HCT116 (cell line): Measurements from ENCODE around the gene OR8D2. TPM values are rescaled to one million over a fixed set of nuclear protein-coding genes. Genes with fewer than 3 reads are reported as not detected.

Source experiments
- ATAC-seq: fragments of 200-7000 bp; cut with Tn5 transposase; 2 replicates; pipeline ENCODE4 v1.9.1; 2020; ENCODE audit warnings: mild to moderate bottlenecking, moderate library complexity
- BruUV-seq: library from RNA; stranded (reverse); fragments of 400-500 nt; replicated peaks from 2 replicates; lab custom pipeline; 2021; lab: Mats Ljungman, UMichigan
- CTCF ChIA-PET: fragments of 300-600 bp; sonication (Branson Sonifier 250); formaldehyde crosslinking; loops from one replicate; lab custom pipeline; 2021; ENCODE audit warnings: antibody characterized with exemption; lab: Charles Lee
- POLR2A ChIA-PET: fragments of 300-600, 350-600 bp; sonication (Branson Sonifier 250); formaldehyde crosslinking; loops from one replicate; lab custom pipeline; 2021; ENCODE audit warnings: antibody characterized with exemption; lab: Charles Lee
- RAD21 ChIA-PET, 2 experiments: fragments of 300-600 bp; sonication (Branson Sonifier 250); formaldehyde crosslinking; loops; one replicate each; lab custom pipeline; 2023; ENCODE audit warnings: low total read pairs in 2 of 2; ENCODE audit not compliant: uncharacterized antibody in 2 of 2, unreplicated experiment in 2 of 2, low non-redundant PET in 1 of 2; lab: Charles Lee
- DNase-seq: peaks from one replicate; pipeline ENCODE4 v3.0.0-alpha.2; 2010; ENCODE audit warnings: low read depth, low spot score
- H2AFZ ChIP-seq: fragments of 200-600 bp; shearing (Covaris generic), sonication (generic); 2 replicates; pipeline ENCODE4 v1.6.1; 2017; ENCODE audit warnings: low read depth, mixed run types, mixed read lengths, antibody characterized with exemption, low read length; ENCODE audit not compliant: poor library complexity, severe bottlenecking
- H3K27ac ChIP-seq: 2 replicates; pipeline ENCODE4 v1.5.1; 2012; ENCODE audit warnings: low read depth, low read length
- H3K27me3 ChIP-seq: fragments of 200-600 bp; sonication (generic); 2 replicates; pipeline ENCODE4 v1.6.1; 2016; ENCODE audit warnings: mixed run types, low read length, mixed read lengths; ENCODE audit not compliant: insufficient read depth
- H3K36me3 ChIP-seq, 2 experiments: fragments of 200-500 bp in 1 of 2; fragments of 200-600 bp in 1 of 2; sonication (Bioruptor generic) in 1 of 2; sonication (generic) in 1 of 2; 2 replicates each; pipeline versions ENCODE4 v1.5.1 to v1.6.1; 2014 to 2016; ENCODE audit warnings: low read length in 2 of 2, inconsistent platforms in 1 of 2, mixed read lengths in 1 of 2, mixed run types in 1 of 2; ENCODE audit not compliant: insufficient read depth in 2 of 2, control insufficient read depth in 1 of 2
- H3K4me1 ChIP-seq, 2 experiments: fragments of 200-600 bp in 1 of 2; sonication (generic) in 1 of 2; 2 replicates each; pipeline versions ENCODE4 v1.5.1 to v1.6.1; 2012 to 2017; ENCODE audit warnings: low read length in 2 of 2, inconsistent platforms in 1 of 2, mild to moderate bottlenecking in 1 of 2, mixed read lengths in 1 of 2, mixed run types in 1 of 2, moderate library complexity in 1 of 2; ENCODE audit not compliant: insufficient read depth in 2 of 2, control insufficient read depth in 1 of 2
- H3K4me2 ChIP-seq: fragments of 200-600 bp; sonication (generic); 2 replicates; pipeline ENCODE4 v1.6.1; 2017; ENCODE audit warnings: mixed run types, low read length, mixed read lengths
- H3K4me3 ChIP-seq, 2 experiments: fragments of 200-600 bp in 1 of 2; sonication (generic) in 1 of 2; replicated peaks in 1 of 2; 2 replicates each; pipeline ENCODE4 v1.5.1; 2011 to 2016; ENCODE audit warnings: low read length in 2 of 2, control low read depth in 1 of 2, low read depth in 1 of 2, mild to moderate bottlenecking in 1 of 2, mixed read lengths in 1 of 2, mixed run types in 1 of 2
- H3K79me2 ChIP-seq: fragments of 200-600 bp; sonication (generic); 2 replicates; pipeline ENCODE4 v1.6.1; 2017; ENCODE audit warnings: mild to moderate bottlenecking, mixed run types, low read length, moderate library complexity, mixed read lengths; ENCODE audit not compliant: insufficient read depth
- H3K9ac ChIP-seq: fragments of 200-600 bp; sonication (generic); 2 replicates; pipeline ENCODE4 v1.6.1; 2016; ENCODE audit warnings: low read length, mixed read lengths
- H3K9me2 ChIP-seq: fragments of 200-600 bp; sonication (generic), shearing (Covaris generic); 2 replicates; pipeline ENCODE4 v1.6.1; 2017; ENCODE audit warnings: mixed run types, mild to moderate bottlenecking, moderate library complexity; ENCODE audit not compliant: insufficient read depth
- H3K9me3 ChIP-seq, 2 experiments: fragments of 200-500 bp in 1 of 2; fragments of 200-600 bp in 1 of 2; sonication (Bioruptor generic) in 1 of 2; sonication (generic) in 1 of 2; 2 replicates each; pipeline ENCODE4 v1.6.1; 2014 to 2017; ENCODE audit warnings: low read length in 2 of 2, mixed read lengths in 2 of 2, inconsistent platforms in 1 of 2, low read depth in 1 of 2, mild to moderate bottlenecking in 1 of 2, mixed run types in 1 of 2, moderate library complexity in 1 of 2; ENCODE audit not compliant: control insufficient read depth in 1 of 2, insufficient read depth in 1 of 2
- H4K20me1 ChIP-seq: fragments of 200-600 bp; sonication (generic), shearing (Covaris generic); 2 replicates; pipeline ENCODE4 v1.6.1; 2017; ENCODE audit warnings: mixed run types, mild to moderate bottlenecking, moderate library complexity; ENCODE audit not compliant: insufficient read depth
- ATF3 ChIP-seq: IDR thresholded peaks from 2 replicates; pipeline ENCODE4 v1.6.1; 2012
- CBX3 ChIP-seq: IDR thresholded peaks from 2 replicates; pipeline ENCODE4 v1.6.1; 2012; ENCODE audit warnings: low read depth
- CEBPB ChIP-seq: IDR thresholded peaks from 2 replicates; pipeline ENCODE4 v1.6.1; 2012; ENCODE audit warnings: low read depth
- CTCF ChIP-seq, 3 experiments: fragments of 200-600 bp in 1 of 3; sonication (generic) in 1 of 3; IDR thresholded peaks in 2 of 3; conservative IDR thresholded peaks in 1 of 3; 2 replicates each; pipeline ENCODE4 v1.5.1; 2012 to 2017; ENCODE audit warnings: low read depth in 2 of 3, low read length in 2 of 3, antibody characterized with exemption in 1 of 3, borderline replicate concordance in 1 of 3, control low read depth in 1 of 3, mild to moderate bottlenecking in 1 of 3, mixed read lengths in 1 of 3, mixed run types in 1 of 3, moderate library complexity in 1 of 3; ENCODE audit not compliant: insufficient read depth in 1 of 3
- EZH2 ChIP-seq: fragments of 200-600 bp; sonication (generic); IDR thresholded peaks from 2 replicates; pipeline ENCODE4 v1.6.1; 2017; ENCODE audit warnings: antibody characterized with exemption, mixed run types
- EZH2phosphoT487 ChIP-seq: fragments of 200-600 bp; IDR thresholded peaks from 2 replicates; pipeline ENCODE4 v1.6.1; 2018; ENCODE audit warnings: antibody characterized with exemption, borderline replicate concordance
- JUND ChIP-seq: IDR thresholded peaks from 2 replicates; pipeline ENCODE4 v1.6.1; 2012
- POLR2A ChIP-seq: IDR thresholded peaks from 2 replicates; pipeline ENCODE4 v1.7.0; 2011; ENCODE audit warnings: borderline replicate concordance; ENCODE audit not compliant: insufficient read depth, insufficient read length; ENCODE audit errors: extremely low read depth
- POLR2AphosphoS5 ChIP-seq: IDR thresholded peaks from 2 replicates; pipeline ENCODE4 v1.6.1; 2011; ENCODE audit warnings: mild to moderate bottlenecking, low read depth, low read length, moderate library complexity
- SP1 ChIP-seq: IDR thresholded peaks from 2 replicates; pipeline ENCODE4 v1.6.1; 2012; ENCODE audit warnings: low read depth
- YY1 ChIP-seq: IDR thresholded peaks from 2 replicates; pipeline ENCODE4 v1.6.1; 2011; ENCODE audit warnings: low read length, low read depth, moderate library complexity, mild to moderate bottlenecking; ENCODE audit not compliant: insufficient replicate concordance; ENCODE audit errors: extremely low read depth
- ZNF274 ChIP-seq: fragments of 200-500 bp; sonication (Bioruptor generic); IDR thresholded peaks from 2 replicates; pipeline ENCODE4 v1.6.1; 2014; ENCODE audit warnings: mild to moderate bottlenecking, low read depth, low read length, inconsistent platforms
- intact Hi-C: fragments of 100-400 bp; cut with micrococcal nuclease; formaldehyde crosslinking; loops from 2 replicates; pipeline ENCODE4 v1.10.0; 2022
- total RNA-seq: library from RNA; stranded (reverse); gene quantifications from one replicate; pipeline ENCODE4 v1.2.1, GENCODE V29; 2021; ENCODE audit not compliant: unreplicated experiment

OR8D2 gene
- total RNA-seq, 1 experiment from 2014 or later, result not detected

GRCh38 chr11:124296016-124296415, 24.0 kb downstream of the OR8D2 start:
- H3K9me2 ChIP-seq, result no peaks in the 10 kb centered on the region
- no peak overlapping the region for H3K9ac ChIP-seq
- H3K79me2 ChIP-seq, result no peaks in the 10 kb centered on the region
- H3K4me1 ChIP-seq, result no peaks in the 10 kb centered on the region
- no peak overlapping the region for H3K4me2 ChIP-seq
- ATAC-seq, result no peak
- TF ChIP-seq CEBPB, result no peak
- no peak for TF ChIP-seq CBX3
- TF ChIP-seq JUND, result no peak
- TF ChIP-seq CTCF (IDR thresholded peaks at IDR 0.05 in 2 of 3, conservative IDR thresholded peaks at IDR 0.05 in 1 of 3; ENCODE audit: borderline replicate concordance in 1 of 3, insufficient read depth in 1 of 3, low read depth in 2 of 3, low read length in 2 of 3), result no peak
- no peak for TF ChIP-seq SP1
- no peaks in the 10 kb centered on the region for H3K36me3 ChIP-seq
- DNase-seq, result no peak
- intact Hi-C loops, result no loop called here
- no peak overlapping the region for H2AFZ ChIP-seq
- no peaks in the 10 kb centered on the region for H3K9me3 ChIP-seq
- peaks cover 9% of the 10 kb centered on the region; the same call in 1 of the 2 replicates for H3K27me3 ChIP-seq
- H3K4me3 ChIP-seq, result no peak overlapping the region
- CTCF ChIA-PET, result no interaction called here
- RAD21 ChIA-PET, result no interaction called here
- H4K20me1 ChIP-seq, result no peaks in the 10 kb centered on the region
- H3K27ac ChIP-seq, result no peak overlapping the region
- POLR2A ChIA-PET, result no interaction called here
- BruUV-seq, result no TSS peak

- no peaks in the 10 kb centered on the region for H3K9me3 ChIP-seq
- DNase-seq, result no peak
- ATAC-seq, result no peak
- no peak overlapping the region for H3K4me2 ChIP-seq
- H3K9ac ChIP-seq, result no peak overlapping the region
- H3K79me2 ChIP-seq, result no peaks in the 10 kb centered on the region
- no peaks in the 10 kb centered on the region for H4K20me1 ChIP-seq
- no peak overlapping the region for H2AFZ ChIP-seq
- CTCF ChIA-PET, result no interaction called here
- H3K9me2 ChIP-seq, result no peaks in the 10 kb centered on the region
- POLR2A ChIA-PET, result no interaction called here
- no peak overlapping the region for H3K4me3 ChIP-seq
- intact Hi-C loops, result no loop called here
- H3K27ac ChIP-seq, result no peak overlapping the region
- H3K36me3 ChIP-seq, result no peaks in the 10 kb centered on the region
- H3K27me3 ChIP-seq, result peaks cover 9% of the 10 kb centered on the region; the same call in 1 of the 2 replicates
- RAD21 ChIA-PET, result no interaction called here
- H3K4me1 ChIP-seq, result no peaks in the 10 kb centered on the region
- no TSS peak for BruUV-seq
- TF ChIP-seq CBX3, result no peak
- TF ChIP-seq CTCF (IDR thresholded peaks at IDR 0.05 in 2 of 3, conservative IDR thresholded peaks at IDR 0.05 in 1 of 3; ENCODE audit: borderline replicate concordance in 1 of 3, insufficient read depth in 1 of 3, low read depth in 2 of 3, low read length in 2 of 3), result no peak
- no peak for TF ChIP-seq ZNF274
- no peak for TF ChIP-seq EZH2phosphoT487
- TF ChIP-seq YY1, result no peak
- no peak for TF ChIP-seq ATF3
- no peak for TF ChIP-seq POLR2AphosphoS5
- no peak for TF ChIP-seq EZH2
- no peak for TF ChIP-seq POLR2A
- TF ChIP-seq SP1, result no peak
Measured at GRCh38 chr11:124294687-124295086, 25.3 kb downstream of the OR8D2 start.
